ENCODE data around the gene RYR3. TPM values are rescaled to one million over a fixed set of nuclear protein-coding genes. Genes with fewer than 3 reads are reported as not detected.

The RYR3 gene
- total RNA-seq, 1 experiment from 2014 or later = not detected

DNA sequence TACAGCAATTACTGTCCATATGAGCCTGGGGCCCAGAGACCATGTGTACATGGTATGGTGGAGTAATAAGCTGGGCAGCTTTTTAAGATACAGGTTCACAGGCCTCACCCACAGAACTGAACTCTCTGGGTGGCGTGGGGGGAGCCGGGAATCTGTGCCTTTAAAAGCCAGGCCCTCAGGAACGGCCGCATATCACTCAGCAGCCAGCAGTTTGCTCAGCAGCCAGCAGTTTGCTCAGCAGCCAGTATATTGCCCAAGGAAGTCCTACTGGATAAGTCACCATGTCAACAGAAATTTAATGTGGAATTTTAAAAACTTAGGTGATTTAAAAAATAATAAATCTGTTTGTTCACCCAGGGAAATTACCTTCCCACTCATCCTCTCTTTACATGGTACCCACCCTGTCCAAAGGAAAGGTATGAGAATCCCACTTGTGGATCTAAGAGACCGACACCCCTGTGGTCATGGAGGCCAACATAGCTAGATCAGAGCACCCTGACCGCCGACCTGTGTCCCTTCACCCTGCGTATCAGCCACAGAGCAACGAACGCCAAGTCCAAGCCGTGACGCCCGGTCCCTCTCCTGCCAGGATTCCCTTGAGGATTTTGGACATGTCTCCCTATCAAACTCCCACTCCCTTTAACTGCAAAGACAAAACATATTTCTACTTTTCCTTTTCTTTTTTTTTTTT lies 561.8 kb downstream of the RYR3 start:
- H3K4me3 ChIP-seq (ENCODE audit: low read depth, low read length, poor library complexity, severe bottlenecking) = no peak overlapping the region
- no peaks in the 10 kb centered on the region for H3K36me3 ChIP-seq (ENCODE audit: insufficient read depth, low read length, poor library complexity, severe bottlenecking)
- H3K27ac ChIP-seq (ENCODE audit: low read depth, low read length, poor library complexity, severe bottlenecking) = no peak overlapping the region
- H3K4me1 ChIP-seq (ENCODE audit: insufficient read depth, low read length, poor library complexity, severe bottlenecking) = no peaks in the 10 kb centered on the region
- TF ChIP-seq EZH2 (IDR thresholded peaks at IDR 0.05; ENCODE audit: borderline replicate concordance, low read depth, low read length, poor library complexity, severe bottlenecking) = no peak
- TF ChIP-seq, protein P1, sequence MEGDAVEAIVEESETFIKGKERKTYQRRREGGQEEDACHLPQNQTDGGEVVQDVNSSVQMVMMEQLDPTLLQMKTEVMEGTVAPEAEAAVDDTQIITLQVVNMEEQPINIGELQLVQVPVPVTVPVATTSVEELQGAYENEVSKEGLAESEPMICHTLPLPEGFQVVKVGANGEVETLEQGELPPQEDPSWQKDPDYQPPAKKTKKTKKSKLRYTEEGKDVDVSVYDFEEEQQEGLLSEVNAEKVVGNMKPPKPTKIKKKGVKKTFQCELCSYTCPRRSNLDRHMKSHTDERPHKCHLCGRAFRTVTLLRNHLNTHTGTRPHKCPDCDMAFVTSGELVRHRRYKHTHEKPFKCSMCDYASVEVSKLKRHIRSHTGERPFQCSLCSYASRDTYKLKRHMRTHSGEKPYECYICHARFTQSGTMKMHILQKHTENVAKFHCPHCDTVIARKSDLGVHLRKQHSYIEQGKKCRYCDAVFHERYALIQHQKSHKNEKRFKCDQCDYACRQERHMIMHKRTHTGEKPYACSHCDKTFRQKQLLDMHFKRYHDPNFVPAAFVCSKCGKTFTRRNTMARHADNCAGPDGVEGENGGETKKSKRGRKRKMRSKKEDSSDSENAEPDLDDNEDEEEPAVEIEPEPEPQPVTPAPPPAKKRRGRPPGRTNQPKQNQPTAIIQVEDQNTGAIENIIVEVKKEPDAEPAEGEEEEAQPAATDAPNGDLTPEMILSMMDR (conservative IDR thresholded peaks at IDR 0.05; ENCODE audit: low read depth, low read length) = no peak
- BruUV-seq (replicated peaks) = no TSS peak
- no peaks in the 10 kb centered on the region for H3K27me3 ChIP-seq (replicated peaks; ENCODE audit: insufficient read depth, low read depth, low read length, poor library complexity)
- no peaks in the 10 kb centered on the region for H3K9me3 ChIP-seq (ENCODE audit: low read depth, low read length, poor library complexity, severe bottlenecking)
- intact Hi-C loops (cut with micrococcal nuclease; ENCODE audit: unreplicated experiment) = no loop called here
- POLR2A ChIA-PET (ENCODE audit: low non-redundant PET) = interaction anchor here (0.5 kb wide), 1 partner anchor 951 kb away, joined by 9 read pairs; no protein-coding TSS in a partner anchor
- CTCF ChIA-PET = no interaction called here
- DNase-seq (ENCODE audit: low spot score) = no peak

DNA sequence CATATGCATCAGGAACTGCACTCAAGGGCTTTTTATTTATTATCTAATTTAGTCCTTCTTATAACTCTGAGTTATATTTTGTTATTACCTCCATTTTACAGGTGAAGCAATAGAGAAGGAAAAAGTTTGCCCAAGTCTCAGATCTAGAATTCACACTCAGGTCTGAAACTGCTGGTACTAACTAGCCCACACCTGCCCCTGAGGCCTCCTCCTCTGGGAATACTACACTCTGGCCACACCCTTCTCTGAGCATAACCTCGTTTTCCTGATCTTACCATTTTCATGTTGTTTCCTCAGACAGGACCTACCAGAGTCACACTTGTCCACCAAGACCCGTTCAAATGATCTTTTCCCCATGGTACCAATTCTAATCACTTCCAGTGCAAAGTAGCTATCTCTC lies 563.4 kb downstream of the RYR3 start:
- Histone ChIP-seq H3K9me3 (ENCODE audit: low read depth, low read length, poor library complexity, severe bottlenecking) (no peaks in the 10 kb centered on the region), H3K27ac (ENCODE audit: low read depth, low read length, poor library complexity, severe bottlenecking) (no peak overlapping the region), H3K4me3 (ENCODE audit: low read depth, low read length, poor library complexity, severe bottlenecking) (no peak overlapping the region), H3K36me3 (ENCODE audit: insufficient read depth, low read length, poor library complexity, severe bottlenecking) (no peaks in the 10 kb centered on the region), H3K27me3 (replicated peaks; ENCODE audit: insufficient read depth, low read depth, low read length, poor library complexity) (no peaks in the 10 kb centered on the region), H3K4me1 (ENCODE audit: insufficient read depth, low read length, poor library complexity, severe bottlenecking) (no peaks in the 10 kb centered on the region)
- no peak for TF ChIP-seq EZH2 (IDR thresholded peaks at IDR 0.05; ENCODE audit: borderline replicate concordance, low read depth, low read length, poor library complexity, severe bottlenecking)
- TF ChIP-seq, protein P1 (conservative IDR thresholded peaks at IDR 0.05; ENCODE audit: low read depth, low read length) = no peak
- CTCF ChIA-PET = no interaction called here
- BruUV-seq (replicated peaks) = no TSS peak
- DNase-seq (ENCODE audit: low spot score) = no peak
- intact Hi-C loops (cut with micrococcal nuclease; ENCODE audit: unreplicated experiment) = no loop called here
- POLR2A ChIA-PET (ENCODE audit: low non-redundant PET) = no interaction called here

DNA sequence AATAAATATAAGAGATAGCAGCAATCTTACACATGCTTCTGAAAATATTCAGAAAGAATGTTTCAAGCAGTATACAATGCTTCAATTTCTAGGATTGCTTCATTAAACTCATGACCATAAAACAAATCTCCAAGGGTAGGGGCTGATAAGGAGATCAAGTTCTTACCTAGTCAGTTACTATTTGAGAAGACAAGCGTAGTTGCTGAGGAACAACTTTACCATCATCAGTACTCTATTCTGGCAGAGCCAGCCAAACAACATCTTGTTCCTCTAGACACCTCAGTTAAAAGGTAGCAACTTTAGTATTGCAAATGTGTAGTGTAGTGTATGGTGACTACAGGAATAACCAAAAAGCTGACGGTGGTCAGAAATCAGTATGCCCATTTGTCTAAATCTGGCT lies 572.2 kb downstream of the RYR3 start:
- no peaks in the 10 kb centered on the region for H3K36me3 ChIP-seq (ENCODE audit: insufficient read depth, low read length, poor library complexity, severe bottlenecking)
- POLR2A ChIA-PET (ENCODE audit: low non-redundant PET) = no interaction called here
- H3K4me1 ChIP-seq (ENCODE audit: insufficient read depth, low read length, poor library complexity, severe bottlenecking) = no peaks in the 10 kb centered on the region
- H3K9me3 ChIP-seq (ENCODE audit: low read depth, low read length, poor library complexity, severe bottlenecking) = no peaks in the 10 kb centered on the region
- no peak overlapping the region for H3K4me3 ChIP-seq (ENCODE audit: low read depth, low read length, poor library complexity, severe bottlenecking)
- CTCF ChIA-PET = no interaction called here
- intact Hi-C loops (cut with micrococcal nuclease; ENCODE audit: unreplicated experiment) = no loop called here
- H3K27ac ChIP-seq (ENCODE audit: low read depth, low read length, poor library complexity, severe bottlenecking) = no peak overlapping the region
- no peak for TF ChIP-seq EZH2 (IDR thresholded peaks at IDR 0.05; ENCODE audit: borderline replicate concordance, low read depth, low read length, poor library complexity, severe bottlenecking)
- TF ChIP-seq, protein P1 (conservative IDR thresholded peaks at IDR 0.05; ENCODE audit: low read depth, low read length) = no peak
- DNase-seq (ENCODE audit: low spot score) = no peak
- H3K27me3 ChIP-seq (replicated peaks; ENCODE audit: insufficient read depth, low read depth, low read length, poor library complexity) = no peaks in the 10 kb centered on the region
- no TSS peak for BruUV-seq (replicated peaks)

Data from A673 (cell line).